Lung (tissue), 12 donors: ENCODE results near the gene ZNF684. TPM values are rescaled to one million over a fixed set of nuclear protein-coding genes. Genes with fewer than 3 reads are reported as not detected.
"Not testable (repeated sequence)": the region's sequence is repeated elsewhere in the genome, so short reads cannot be mapped to it uniquely, and the experiment has no call there.

Experiments
- ATAC-seq: fragments of 200-7000 bp; cut with Tn5 transposase; one replicate; pipeline ENCODE4 v1.9.1; 2020; ENCODE audit warnings: moderate number of reproducible peaks; ENCODE audit not compliant: insufficient read depth, low FRiP score
- DNase-seq, 3 donors: peaks; one replicate each; pipeline ENCODE4 v3.0.0-alpha.2; 2013 to 2017
- H3K27ac ChIP-seq, 2 donors: one replicate each; pipeline ENCODE4 v1.5.1; 2013; ENCODE audit warnings: mild to moderate bottlenecking in 2 of 2, moderate library complexity in 2 of 2, control low read depth in 1 of 2, inconsistent platforms in 1 of 2, low read depth in 1 of 2, low read length in 1 of 2
- H3K27me3 ChIP-seq, 3 donors: one replicate each; pipeline ENCODE4 v1.5.1; 2013; ENCODE audit warnings: low read length in 2 of 3; ENCODE audit not compliant: control insufficient read depth in 3 of 3, insufficient read depth in 3 of 3
- H3K36me3 ChIP-seq, 4 donors: one replicate each; pipeline ENCODE4 v1.5.1; 2013; ENCODE audit warnings: low read length in 4 of 4, mild to moderate bottlenecking in 1 of 4, moderate library complexity in 1 of 4; ENCODE audit not compliant: control insufficient read depth in 4 of 4, insufficient read depth in 4 of 4
- H3K4me1 ChIP-seq, 5 donors: one replicate each; pipeline ENCODE4 v1.5.1; 2013; ENCODE audit warnings: low read length in 5 of 5, mild to moderate bottlenecking in 2 of 5, moderate library complexity in 1 of 5; ENCODE audit not compliant: control insufficient read depth in 5 of 5, insufficient read depth in 5 of 5
- H3K4me3 ChIP-seq: one replicate; pipeline ENCODE4 v1.5.1; 2013; ENCODE audit warnings: mild to moderate bottlenecking, control low read depth, moderate library complexity
- H3K9ac ChIP-seq, 2 donors: one replicate each; pipeline ENCODE4 v1.5.1; 2013; ENCODE audit warnings: low read length in 2 of 2, control low read depth in 1 of 2; ENCODE audit not compliant: insufficient read depth in 1 of 2
- H3K9me3 ChIP-seq, 4 donors: one replicate each; pipeline ENCODE4 v1.5.1; 2013; ENCODE audit warnings: low read length in 3 of 4, mild to moderate bottlenecking in 1 of 4, moderate library complexity in 1 of 4; ENCODE audit not compliant: control insufficient read depth in 4 of 4, insufficient read depth in 3 of 4
- WGBS, 2 donors: extraction: QIAGEN DNeasy Blood & Tissue Kit; methylation state at CpG; one replicate each; pipeline ENCODE4 v1.1.7; 2013; 5-methylcytosine and 5-hydroxymethylcytosine counted together
- polyA plus RNA-seq, 2 donors: library from polyadenylated mRNA; stranded (reverse); fragments of 200-250 nt; gene quantifications; one replicate each; pipeline ENCODE4 v1.2.1, GENCODE V29; 2013
- total RNA-seq, 2 donors: library from RNA; depleted of rRNA in 1 of 2; stranded (reverse); fragments of >200 nt in 1 of 2; gene quantifications; one replicate each; pipeline ENCODE4 v1.2.1, GENCODE V29; 2014 to 2021
- TF ChIP-seq, protein P1 (sequence below): IDR thresholded peaks from 2 replicates; pipeline ENCODE4 v1.5.1; 2012; ENCODE audit warnings: mild to moderate bottlenecking; ENCODE audit errors: control extremely low read depth, extremely low read depth
- donor health status: control.
- donor health status: control.
- donor health status: Bipolar disorder and iron deficiency.
- donor health status: healthy.
- donor health status: DM: yes; HTN: yes; CAD: no.

The ZNF684 gene
- total and polyA plus RNA-seq, 4 donors: 1.7 to 5.2 (median 4.0) TPM

DNA sequence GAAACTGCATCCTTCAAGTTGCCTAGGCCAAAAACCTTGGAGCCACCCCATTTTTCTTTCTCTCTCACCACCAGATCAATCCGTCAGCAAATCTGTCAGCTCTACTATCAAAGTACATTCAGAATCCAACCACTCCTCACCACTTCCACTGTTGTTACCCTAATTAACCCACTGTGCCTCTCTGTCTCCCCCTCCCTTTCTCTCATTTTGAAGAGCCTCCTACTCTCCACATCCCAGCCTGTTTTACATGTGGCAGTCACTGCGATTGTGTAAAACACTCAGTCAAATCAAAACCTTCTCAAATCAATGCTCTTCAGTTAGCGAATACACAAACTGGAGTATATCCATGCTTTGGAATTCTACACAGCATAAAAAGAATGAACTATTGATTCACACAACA is 33.1 kb downstream of the ZNF684 start:
- DNase-seq: no peak
- WGBS, 2 donors: 68 to 81% methylated on average over 3 of the region's 3 CpGs
- H3K9me3 ChIP-seq: no peaks in the 10 kb centered on the region
- H3K4me1 ChIP-seq: no peaks in the 10 kb centered on the region
- H3K27me3 ChIP-seq: no peaks in the 10 kb centered on the region
- no peaks in the 10 kb centered on the region for H3K36me3 ChIP-seq
- TF ChIP-seq, protein P1, sequence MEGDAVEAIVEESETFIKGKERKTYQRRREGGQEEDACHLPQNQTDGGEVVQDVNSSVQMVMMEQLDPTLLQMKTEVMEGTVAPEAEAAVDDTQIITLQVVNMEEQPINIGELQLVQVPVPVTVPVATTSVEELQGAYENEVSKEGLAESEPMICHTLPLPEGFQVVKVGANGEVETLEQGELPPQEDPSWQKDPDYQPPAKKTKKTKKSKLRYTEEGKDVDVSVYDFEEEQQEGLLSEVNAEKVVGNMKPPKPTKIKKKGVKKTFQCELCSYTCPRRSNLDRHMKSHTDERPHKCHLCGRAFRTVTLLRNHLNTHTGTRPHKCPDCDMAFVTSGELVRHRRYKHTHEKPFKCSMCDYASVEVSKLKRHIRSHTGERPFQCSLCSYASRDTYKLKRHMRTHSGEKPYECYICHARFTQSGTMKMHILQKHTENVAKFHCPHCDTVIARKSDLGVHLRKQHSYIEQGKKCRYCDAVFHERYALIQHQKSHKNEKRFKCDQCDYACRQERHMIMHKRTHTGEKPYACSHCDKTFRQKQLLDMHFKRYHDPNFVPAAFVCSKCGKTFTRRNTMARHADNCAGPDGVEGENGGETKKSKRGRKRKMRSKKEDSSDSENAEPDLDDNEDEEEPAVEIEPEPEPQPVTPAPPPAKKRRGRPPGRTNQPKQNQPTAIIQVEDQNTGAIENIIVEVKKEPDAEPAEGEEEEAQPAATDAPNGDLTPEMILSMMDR: no peak
- H3K27ac ChIP-seq: no peak overlapping the region
- H3K4me3 ChIP-seq: no peak overlapping the region
- H3K9ac ChIP-seq: no peak overlapping the region
- no peak for ATAC-seq

DNA sequence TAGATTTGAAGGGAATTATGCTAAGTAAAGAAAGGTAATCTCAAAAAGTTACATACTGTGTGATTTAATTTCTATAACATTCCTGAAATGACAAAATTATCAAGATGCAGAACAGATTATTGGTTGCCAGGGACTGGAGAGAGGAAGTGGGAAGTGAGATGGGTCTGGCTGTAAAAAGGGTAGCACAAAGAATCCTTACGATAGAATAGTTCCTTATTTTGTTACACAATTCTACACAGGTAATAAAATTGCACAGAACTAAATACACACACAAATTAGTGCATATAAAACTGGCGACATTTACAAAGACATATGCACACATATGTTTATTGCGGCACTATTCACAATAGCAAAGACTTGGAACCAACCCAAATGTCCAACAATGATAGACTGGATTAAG is 33.5 kb downstream of the ZNF684 start:
- no peak for ATAC-seq
- no peaks in the 10 kb centered on the region for H3K9me3 ChIP-seq
- no peak for DNase-seq
- no peaks in the 10 kb centered on the region for H3K27me3 ChIP-seq
- no peaks in the 10 kb centered on the region for H3K4me1 ChIP-seq
- no peak overlapping the region for H3K4me3 ChIP-seq
- H3K36me3 ChIP-seq: no peaks in the 10 kb centered on the region
- TF ChIP-seq, protein P1: no peak
- WGBS, 2 donors: 75 to 85% methylated on average over 3 of the region's 3 CpGs
- no peak overlapping the region for H3K9ac ChIP-seq
- no peak overlapping the region for H3K27ac ChIP-seq

DNA sequence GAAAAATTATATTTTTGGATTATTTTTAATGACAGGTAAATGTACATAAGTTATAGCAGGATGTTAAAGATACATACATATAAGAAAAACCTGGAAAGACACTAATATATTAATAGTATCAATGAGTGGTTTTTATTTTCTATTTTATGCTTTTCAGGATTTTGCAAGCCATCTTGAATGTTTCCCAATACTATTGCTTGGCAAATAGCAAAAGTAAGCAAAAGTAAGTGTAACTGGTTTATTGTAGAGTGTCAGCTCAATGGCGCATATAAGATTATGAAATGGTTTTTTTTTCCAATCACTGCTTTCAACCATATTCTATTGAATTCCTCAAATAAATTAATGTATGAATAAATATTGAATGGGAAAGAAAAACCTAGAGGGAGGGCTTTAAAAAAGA is 36.4 kb downstream of the ZNF684 start:
- WGBS, 2 donors: 49 to 66% methylated on average over 1 of the region's 1 CpG
- no peaks in the 10 kb centered on the region for H3K36me3 ChIP-seq

DNA sequence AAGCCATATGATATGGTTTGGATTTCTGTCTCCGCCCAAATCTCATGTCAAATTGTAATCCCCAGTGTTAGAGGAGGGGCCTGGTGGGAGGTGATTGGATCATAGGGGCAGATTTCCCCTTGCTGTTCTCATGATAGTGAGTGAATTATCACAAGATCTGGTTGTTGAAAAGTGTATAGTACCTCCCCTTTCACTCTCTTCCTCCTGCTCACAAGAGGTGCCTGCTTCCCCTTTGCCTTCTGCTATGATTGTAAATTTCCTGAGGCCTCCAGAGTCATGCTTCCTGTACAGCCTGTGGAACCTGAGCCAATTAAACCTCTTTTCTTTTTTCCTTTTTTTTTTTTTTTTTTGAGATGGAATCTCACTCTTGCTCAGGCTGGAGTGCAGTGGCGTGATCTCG is 43.4 kb downstream of the ZNF684 start:
- H3K4me1 ChIP-seq, H3K9ac ChIP-seq, H3K27me3 ChIP-seq, H3K9me3 ChIP-seq, ATAC-seq, H3K36me3 ChIP-seq, H3K27ac ChIP-seq, H3K4me3 ChIP-seq: not testable (repeated sequence)
- WGBS, 2 donors: 32 to 46% methylated on average over 3 of the region's 3 CpGs
- peak in 2 of 3 donors; percentile 18 to 39 for DNase-seq

More for the DNA sequence above, 36.4 kb downstream of the ZNF684 start:
- Histone ChIP-seq H3K27me3 (no peaks in the 10 kb centered on the region), H3K4me1 (no peaks in the 10 kb centered on the region), H3K9me3 (no peaks in the 10 kb centered on the region), H3K9ac (no peak overlapping the region), H3K27ac (no peak overlapping the region), H3K4me3 (no peak overlapping the region)
- TF ChIP-seq, protein P1: no peak
- DNase-seq (peak in 1 of 3 donors; percentile 2), ATAC-seq (no peak)
